Measurements from ENCODE around the gene TMEM117.

DNA sequence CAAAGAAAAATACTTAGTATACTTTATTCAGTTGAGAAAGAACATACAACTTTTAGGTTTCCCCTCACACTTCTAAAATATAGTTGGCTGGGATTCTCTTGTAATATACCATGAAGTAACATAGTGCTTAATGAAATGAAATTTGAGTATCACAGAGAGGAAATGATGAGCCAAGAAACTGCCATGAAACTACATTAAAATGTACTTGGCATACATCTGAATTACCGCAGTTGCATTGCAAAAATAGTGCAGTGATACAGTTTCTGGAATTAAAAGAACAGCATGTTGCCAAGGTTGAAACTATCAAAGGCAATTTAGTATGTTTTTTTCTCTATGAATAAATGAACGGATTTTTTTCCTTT, 389.2 kb downstream of the TMEM117 start:
- no peak for TF ChIP-seq POLR2A (IDR thresholded peaks at IDR 0.05)
- TF ChIP-seq, protein P1, sequence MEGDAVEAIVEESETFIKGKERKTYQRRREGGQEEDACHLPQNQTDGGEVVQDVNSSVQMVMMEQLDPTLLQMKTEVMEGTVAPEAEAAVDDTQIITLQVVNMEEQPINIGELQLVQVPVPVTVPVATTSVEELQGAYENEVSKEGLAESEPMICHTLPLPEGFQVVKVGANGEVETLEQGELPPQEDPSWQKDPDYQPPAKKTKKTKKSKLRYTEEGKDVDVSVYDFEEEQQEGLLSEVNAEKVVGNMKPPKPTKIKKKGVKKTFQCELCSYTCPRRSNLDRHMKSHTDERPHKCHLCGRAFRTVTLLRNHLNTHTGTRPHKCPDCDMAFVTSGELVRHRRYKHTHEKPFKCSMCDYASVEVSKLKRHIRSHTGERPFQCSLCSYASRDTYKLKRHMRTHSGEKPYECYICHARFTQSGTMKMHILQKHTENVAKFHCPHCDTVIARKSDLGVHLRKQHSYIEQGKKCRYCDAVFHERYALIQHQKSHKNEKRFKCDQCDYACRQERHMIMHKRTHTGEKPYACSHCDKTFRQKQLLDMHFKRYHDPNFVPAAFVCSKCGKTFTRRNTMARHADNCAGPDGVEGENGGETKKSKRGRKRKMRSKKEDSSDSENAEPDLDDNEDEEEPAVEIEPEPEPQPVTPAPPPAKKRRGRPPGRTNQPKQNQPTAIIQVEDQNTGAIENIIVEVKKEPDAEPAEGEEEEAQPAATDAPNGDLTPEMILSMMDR (IDR thresholded peaks at IDR 0.05), result no peak
